Retinal pigment epithelial cell (primary cell): ENCODE measurements around the gene HOXC10.

Experiments used
- DNase-seq: peaks from one replicate; pipeline ENCODE4 v3.0.0-alpha.2; 2010; ENCODE audit warnings: low read depth
- H3K4me3 ChIP-seq: 2 replicates; pipeline ENCODE4 v1.5.1; 2011; ENCODE audit warnings: mild to moderate bottlenecking, low read length, control low read depth, moderate library complexity
- CTCF ChIP-seq: conservative IDR thresholded peaks from 2 replicates; pipeline ENCODE4 v1.5.1; 2011; ENCODE audit warnings: low read depth, low read length, control low read depth, inconsistent platforms

The HOXC10 gene

GRCh38 chr12:54028314-54029201 is 43.6 kb downstream of the HOXC10 start, which contains the start of gene HOXC6:
HOXC6 (plus strand) TSS chr12:54028440; CDS start chr12:54028522, 82 bp downstream.
- no peak for DNase-seq
- TF ChIP-seq CTCF, result no peak
- no peak within 1 kb of the TSS for H3K4me3 ChIP-seq

GRCh38 chr12:54029529-54030441 is 44.8 kb downstream of the HOXC10 start:
- no peak overlapping the region for H3K4me3 ChIP-seq
- DNase-seq, result no peak
- no peak for TF ChIP-seq CTCF

- DNase-seq, result no peak
- TF ChIP-seq CTCF, result no peak
- H3K4me3 ChIP-seq, result no peak overlapping the region
Observed at GRCh38 chr12:54030442-54030801, 45.5 kb downstream of the HOXC10 start.

- H3K4me3 ChIP-seq, result no peak overlapping the region
Observed at GRCh38 chr12:54030889-54031471, 46.0 kb downstream of the HOXC10 start.

GRCh38 chr12:54031480-54031879 is 46.5 kb downstream of the HOXC10 start:
- TF ChIP-seq CTCF, result no peak
- H3K4me3 ChIP-seq, result no peak overlapping the region
- DNase-seq, result no peak

More at GRCh38 chr12:54030889-54031471, 46.0 kb downstream of the HOXC10 start:
- no peak for TF ChIP-seq CTCF
- no peak for DNase-seq

GRCh38 chr12:54032086-54032619 is 47.2 kb downstream of the HOXC10 start:
- no peak for TF ChIP-seq CTCF
- no peak overlapping the region for H3K4me3 ChIP-seq
- no peak for DNase-seq
